ENCODE results near the gene PTPA.
"Not testable (repeated sequence)": the region's sequence is repeated elsewhere in the genome, so short reads cannot be mapped to it uniquely, and the experiment has no call there.

The PTPA gene

GRCh38 chr9:129109952-129110739 lies 1.1 kb upstream of the PTPA start:
- no peak for DNase-seq (ENCODE audit: low spot score)

GRCh38 chr9:129111528-129112151 lies 425 bp downstream of the PTPA start:
- DNase-seq (ENCODE audit: low spot score) = peak; percentile 44

GRCh38 chr9:129112526-129112925 lies 1.3 kb downstream of the PTPA start:
- not testable (repeated sequence) for DNase-seq (ENCODE audit: low spot score)

- DNase-seq (ENCODE audit: low spot score) = no peak
Observed at GRCh38 chr9:129113645-129114304, 2.6 kb downstream of the PTPA start.

GRCh38 chr9:129118799-129119198 lies 7.6 kb downstream of the PTPA start:
- DNase-seq (ENCODE audit: low spot score) = no peak

GRCh38 chr9:129121483-129121882 lies 10.3 kb downstream of the PTPA start:
- DNase-seq (ENCODE audit: low spot score) = no peak

- DNase-seq (ENCODE audit: low spot score) = no peak
Observed at GRCh38 chr9:129122133-129122532, 10.9 kb downstream of the PTPA start.

GRCh38 chr9:129122976-129123375 lies 11.8 kb downstream of the PTPA start:
- DNase-seq (ENCODE audit: low spot score) = not testable (repeated sequence)

- no peak for DNase-seq (ENCODE audit: low spot score)
Observed at GRCh38 chr9:129124506-129125069, 13.4 kb downstream of the PTPA start.

GRCh38 chr9:129125478-129125877 lies 14.3 kb downstream of the PTPA start:
- no peak for DNase-seq (ENCODE audit: low spot score)

GRCh38 chr9:129126749-129127618 lies 15.8 kb downstream of the PTPA start:
- no peak for DNase-seq (ENCODE audit: low spot score)

- no peak for DNase-seq (ENCODE audit: low spot score)
Observed at GRCh38 chr9:129128689-129129088, 17.5 kb downstream of the PTPA start.

GRCh38 chr9:129130271-129130670 lies 19.1 kb downstream of the PTPA start:
- DNase-seq (ENCODE audit: low spot score) = not testable (repeated sequence)

GRCh38 chr9:129130791-129131190 lies 19.6 kb downstream of the PTPA start:
- DNase-seq (ENCODE audit: low spot score) = no peak

GRCh38 chr9:129131300-129132145 lies 20.3 kb downstream of the PTPA start:
- DNase-seq (ENCODE audit: low spot score) = peak; percentile 87

GRCh38 chr9:129133082-129133481 lies 21.9 kb downstream of the PTPA start:
- DNase-seq (ENCODE audit: low spot score) = no peak

GRCh38 chr9:129135476-129135875 lies 24.3 kb downstream of the PTPA start:
- no peak for DNase-seq (ENCODE audit: low spot score)

- no peak for DNase-seq (ENCODE audit: low spot score)
Observed at GRCh38 chr9:129136446-129137035, 25.3 kb downstream of the PTPA start.

GRCh38 chr9:129137292-129138143 lies 26.3 kb downstream of the PTPA start:
- DNase-seq (ENCODE audit: low spot score) = no peak

- no peak for DNase-seq (ENCODE audit: low spot score)
Observed at GRCh38 chr9:129138144-129138462, 26.9 kb downstream of the PTPA start.
